WERI-Rb-1 (cell line): ENCODE results near the gene ZRSR2.

Experiments
- DNase-seq: peaks from one replicate; pipeline ENCODE4 v3.0.0-alpha.2; 2020
- H3K27ac ChIP-seq: fragments of 250-450 bp; sonication (Bioruptor Pico); 2 replicates; pipeline ENCODE4 v1.5.1; 2020; ENCODE audit warnings: mild to moderate bottlenecking, moderate library complexity
- H3K27me3 ChIP-seq: fragments of 250-450 bp; sonication (Bioruptor Pico); 2 replicates; pipeline ENCODE4 v1.5.1; 2021; ENCODE audit warnings: mild to moderate bottlenecking, low read depth, moderate library complexity; ENCODE audit not compliant: insufficient read depth, severe bottlenecking
- H3K36me3 ChIP-seq: fragments of 250-450 bp; sonication (Bioruptor Pico); 2 replicates; pipeline ENCODE4 v1.5.1; 2020; ENCODE audit warnings: mild to moderate bottlenecking, moderate library complexity
- H3K4me3 ChIP-seq: 2 replicates; pipeline ENCODE4 v1.5.1; 2011; ENCODE audit warnings: low read depth, mild to moderate bottlenecking, control low read depth, low read length
- H3K9me3 ChIP-seq: fragments of 250-450 bp; sonication (Bioruptor Pico); 2 replicates; pipeline ENCODE4 v1.5.1; 2021; ENCODE audit warnings: mild to moderate bottlenecking, moderate library complexity; ENCODE audit not compliant: severe bottlenecking
- CTCF ChIP-seq: IDR thresholded peaks from 2 replicates; pipeline ENCODE4 v1.5.1; 2011; ENCODE audit warnings: low read depth, mild to moderate bottlenecking, control low read depth, inconsistent platforms, low read length

The ZRSR2 gene

GRCh38 chrX:15812192-15812938 lies 22.1 kb downstream of the ZRSR2 start:
- H3K27ac ChIP-seq: no peak overlapping the region
- no peak overlapping the region for H3K4me3 ChIP-seq
- H3K9me3 ChIP-seq: no peaks in the 10 kb centered on the region
- H3K27me3 ChIP-seq: no peaks in the 10 kb centered on the region
- peaks cover 39% of the 10 kb centered on the region for H3K36me3 ChIP-seq
- no peak for DNase-seq
- no peak for TF ChIP-seq CTCF

- Histone ChIP-seq H3K36me3 (peaks cover 48% of the 10 kb centered on the region), H3K27ac (no peak overlapping the region), H3K4me3 (no peak overlapping the region), H3K9me3 (no peaks in the 10 kb centered on the region), H3K27me3 (no peaks in the 10 kb centered on the region)
- TF ChIP-seq CTCF: no peak
- no peak for DNase-seq
Observed at GRCh38 chrX:15813416-15813815, 23.1 kb downstream of the ZRSR2 start.

GRCh38 chrX:15814771-15815365 lies 24.6 kb downstream of the ZRSR2 start:
- no peaks in the 10 kb centered on the region for H3K27me3 ChIP-seq
- no peak for TF ChIP-seq CTCF

GRCh38 chrX:15815779-15816437 lies 25.6 kb downstream of the ZRSR2 start:
- Histone ChIP-seq H3K4me3 (no peak overlapping the region), H3K27ac (no peak overlapping the region), H3K9me3 (no peaks in the 10 kb centered on the region), H3K36me3 (peaks cover 55% of the 10 kb centered on the region), H3K27me3 (no peaks in the 10 kb centered on the region)
- DNase-seq: no peak
- TF ChIP-seq CTCF: peak; percentile 55; the same call in 1 of the 2 replicates

More at GRCh38 chrX:15814771-15815365, 24.6 kb downstream of the ZRSR2 start:
- H3K36me3 ChIP-seq: peaks cover 51% of the 10 kb centered on the region
- H3K27ac ChIP-seq: no peak overlapping the region
- H3K9me3 ChIP-seq: no peaks in the 10 kb centered on the region
- H3K4me3 ChIP-seq: no peak overlapping the region
- DNase-seq: no peak

GRCh38 chrX:15816438-15816809 lies 26.1 kb downstream of the ZRSR2 start:
- no peak for TF ChIP-seq CTCF
- Histone ChIP-seq H3K27ac (no peak overlapping the region), H3K4me3 (no peak overlapping the region), H3K27me3 (no peaks in the 10 kb centered on the region), H3K9me3 (no peaks in the 10 kb centered on the region), H3K36me3 (peaks cover 56% of the 10 kb centered on the region)
- DNase-seq: no peak
